Measurements from ENCODE around the gene AXDND1.
"Not testable (repeated sequence)": the region's sequence is repeated elsewhere in the genome, so short reads cannot be mapped to it uniquely, and the experiment has no call there.

Gene AXDND1

DNA sequence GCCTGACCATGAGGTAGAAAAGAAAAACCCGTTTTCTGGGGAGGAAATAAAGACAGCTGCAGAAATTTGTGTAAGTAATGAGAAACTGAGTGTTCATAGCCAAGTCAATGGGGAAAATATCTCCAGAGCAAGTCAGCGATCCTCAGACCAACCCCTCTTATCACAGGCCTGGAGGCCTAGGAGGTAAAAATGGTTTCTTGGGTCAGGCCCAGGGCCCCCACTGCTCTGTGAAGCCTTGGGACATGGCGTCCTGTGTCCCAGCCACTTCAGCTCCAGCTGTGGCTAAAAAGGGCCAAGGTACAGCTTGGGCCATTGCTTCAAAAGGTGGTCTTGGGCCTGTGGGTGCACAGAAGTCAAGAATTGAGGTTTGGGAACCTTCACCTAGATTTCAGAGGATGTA, 108.9 kb downstream of the AXDND1 start:
- no peak for DNase-seq

GRCh38 chr1:179476484-179476883, 110.7 kb downstream of the AXDND1 start:
- DNase-seq, result no peak

DNA sequence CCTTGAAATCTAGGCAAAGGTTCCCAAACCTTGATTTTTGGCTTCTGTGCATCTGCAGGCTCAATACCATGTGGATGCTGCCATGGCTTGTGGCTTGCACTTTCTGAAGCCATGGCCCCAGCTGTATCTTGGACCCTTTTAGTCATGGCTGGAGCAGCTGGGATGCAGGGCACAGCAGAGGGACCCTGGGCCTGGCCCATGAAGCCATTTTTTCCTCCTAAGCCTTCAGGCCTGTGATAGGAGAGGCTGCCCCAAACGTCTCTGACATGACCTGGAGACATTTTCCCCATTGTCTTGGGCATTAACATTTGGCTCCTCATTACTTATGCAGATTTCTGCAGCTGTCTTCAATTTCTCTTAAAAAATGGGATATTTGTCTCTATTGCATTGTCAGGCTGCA, 112.6 kb downstream of the AXDND1 start:
- no peak for DNase-seq

DNA sequence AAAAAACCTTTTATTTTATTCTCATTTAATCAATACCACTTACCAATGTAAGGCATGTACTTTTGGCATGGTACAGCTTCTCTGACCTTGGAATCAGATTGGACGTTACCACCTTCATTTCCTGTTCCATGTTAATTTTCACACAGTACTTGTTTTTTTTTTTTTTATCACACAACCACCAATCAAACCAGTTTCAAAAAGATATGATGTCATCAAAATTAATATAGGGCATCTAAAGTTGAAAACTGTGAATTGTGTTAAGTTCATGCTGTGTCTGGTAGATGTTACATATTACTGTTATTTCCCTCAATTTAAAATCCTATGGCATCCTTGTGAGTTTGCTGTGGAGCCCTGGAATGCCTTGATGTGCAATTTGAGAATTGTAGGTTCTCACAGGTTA, 124.8 kb downstream of the AXDND1 start:
- no peak for DNase-seq

- no peak for DNase-seq
Measured at GRCh38 chr1:179493323-179493722, 127.6 kb downstream of the AXDND1 start.

DNA sequence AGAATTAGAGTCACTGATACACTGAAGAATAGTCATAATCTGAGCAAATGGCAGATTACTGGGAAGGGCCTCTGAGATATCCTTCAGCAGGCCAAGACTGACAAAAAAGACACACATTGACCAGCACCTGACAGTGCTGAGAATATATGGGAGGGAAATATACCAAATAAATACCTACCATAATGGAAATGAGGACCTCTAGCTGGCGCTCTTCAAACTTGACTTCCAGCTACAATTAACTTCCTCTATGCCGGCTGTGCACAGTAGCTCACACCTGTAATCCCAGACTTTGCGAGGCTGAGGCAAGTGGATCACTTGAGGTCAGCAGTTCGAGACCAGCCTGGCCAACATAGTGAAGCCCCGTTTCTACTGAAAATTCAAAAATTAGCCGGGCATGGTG, 140.4 kb downstream of the AXDND1 start:
- no peak for DNase-seq

- no peak for DNase-seq
Measured at GRCh38 chr1:179509384-179509783, 143.6 kb downstream of the AXDND1 start.

GRCh38 chr1:179510038-179510437, 144.3 kb downstream of the AXDND1 start:
- DNase-seq, result no peak

DNA sequence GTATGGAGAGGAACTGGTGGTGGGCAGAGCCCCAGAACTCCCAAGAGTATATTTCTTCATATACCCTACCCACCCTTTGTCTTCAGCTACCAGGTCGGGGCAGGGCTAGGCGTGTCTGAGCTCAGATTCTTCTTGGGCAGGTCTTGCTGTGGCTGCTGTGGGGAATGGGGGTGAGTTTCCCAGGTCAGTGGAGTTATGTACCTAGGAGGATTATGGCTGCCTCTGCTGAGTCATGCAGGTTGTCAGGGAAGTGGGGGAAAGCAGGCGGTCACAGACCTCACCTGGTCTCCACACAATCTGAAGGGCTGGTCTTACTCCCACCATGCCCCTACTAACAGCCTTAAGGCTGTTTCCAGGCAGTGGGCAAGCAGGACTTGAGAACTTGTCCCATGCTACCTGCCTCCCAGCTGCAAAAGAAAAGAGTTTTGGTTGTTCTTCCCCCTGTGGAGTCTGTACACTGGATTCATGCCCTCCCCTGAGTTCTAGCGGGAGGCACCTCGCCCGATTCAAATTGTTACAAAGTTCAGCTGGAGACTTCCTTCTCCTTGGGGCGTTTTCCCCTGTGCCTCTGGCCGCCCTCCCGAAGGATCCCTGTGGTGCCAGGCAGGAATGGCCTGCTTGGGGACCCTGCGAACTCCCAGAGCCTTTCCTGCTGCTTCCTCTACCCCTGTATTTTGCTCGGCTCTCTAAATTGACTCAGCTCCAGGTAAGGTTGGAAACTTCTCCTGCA, 151.4 kb downstream of the AXDND1 start:
- no peak for DNase-seq

GRCh38 chr1:179518544-179518943, 152.8 kb downstream of the AXDND1 start:
- not testable (repeated sequence) for DNase-seq

GRCh38 chr1:179529482-179530195, 163.9 kb downstream of the AXDND1 start:
- DNase-seq, result no peak

DNA sequence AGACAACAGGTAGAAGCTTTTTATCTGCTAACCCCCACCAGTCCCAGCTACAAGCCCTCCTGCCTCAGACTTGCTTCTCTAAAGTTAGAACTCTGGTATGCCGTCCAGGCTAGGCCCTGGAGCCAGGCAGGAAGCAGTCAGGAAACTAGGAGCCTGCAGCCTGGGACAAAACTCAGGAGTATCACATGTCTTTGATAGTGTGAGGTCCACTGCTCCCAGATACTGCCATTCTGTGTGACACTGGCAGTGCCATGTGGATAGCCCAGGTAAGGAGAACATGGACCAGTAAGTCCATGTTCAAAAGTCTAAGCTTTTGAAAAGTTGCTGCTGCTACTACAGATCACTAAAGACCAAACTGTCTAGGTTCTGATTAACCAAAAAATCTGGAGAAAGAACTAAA, 164.6 kb downstream of the AXDND1 start:
- DNase-seq, result no peak

DNA sequence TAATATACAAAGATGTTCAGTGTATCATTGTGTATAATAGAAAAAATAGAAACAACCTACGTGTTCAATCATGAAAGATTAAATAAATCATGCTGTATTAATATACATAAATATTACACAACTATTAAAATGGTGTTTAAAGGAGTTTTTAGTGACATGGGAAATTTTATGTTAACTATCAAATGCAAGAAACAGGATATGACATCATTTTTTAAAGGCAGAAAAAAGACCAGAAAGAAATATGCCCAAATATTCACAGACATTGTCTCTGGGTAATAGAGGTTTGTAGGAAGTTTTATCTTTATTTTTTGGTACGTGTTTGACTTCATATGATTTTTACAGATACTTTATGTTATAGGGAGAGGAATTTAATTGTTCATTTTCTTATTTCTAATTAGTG, 176.0 kb downstream of the AXDND1 start:
- DNase-seq, result no peak

GRCh38 chr1:179545321-179545720, 179.6 kb downstream of the AXDND1 start:
- no peak for DNase-seq

- no peak for DNase-seq
Measured at GRCh38 chr1:179547021-179547535, 181.3 kb downstream of the AXDND1 start.

GRCh38 chr1:179548666-179549367, 183.0 kb downstream of the AXDND1 start:
- no peak for DNase-seq

DNA sequence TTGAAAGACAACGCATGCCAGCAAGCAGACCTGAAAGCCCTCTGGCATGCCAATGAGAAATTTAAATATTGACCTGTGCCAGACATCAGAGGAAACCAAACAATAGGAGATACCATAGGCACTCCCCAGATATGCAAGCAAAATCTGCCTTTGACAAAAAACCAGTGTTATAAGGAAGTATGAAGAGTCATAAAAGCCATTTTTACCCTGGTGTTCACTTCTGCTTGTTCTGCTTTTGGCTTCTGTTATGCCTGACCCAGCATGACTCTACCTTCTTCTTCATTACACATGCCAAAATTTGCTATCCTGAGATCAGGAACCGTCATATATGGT, 183.6 kb downstream of the AXDND1 start:
- DNase-seq, result no peak

DNA sequence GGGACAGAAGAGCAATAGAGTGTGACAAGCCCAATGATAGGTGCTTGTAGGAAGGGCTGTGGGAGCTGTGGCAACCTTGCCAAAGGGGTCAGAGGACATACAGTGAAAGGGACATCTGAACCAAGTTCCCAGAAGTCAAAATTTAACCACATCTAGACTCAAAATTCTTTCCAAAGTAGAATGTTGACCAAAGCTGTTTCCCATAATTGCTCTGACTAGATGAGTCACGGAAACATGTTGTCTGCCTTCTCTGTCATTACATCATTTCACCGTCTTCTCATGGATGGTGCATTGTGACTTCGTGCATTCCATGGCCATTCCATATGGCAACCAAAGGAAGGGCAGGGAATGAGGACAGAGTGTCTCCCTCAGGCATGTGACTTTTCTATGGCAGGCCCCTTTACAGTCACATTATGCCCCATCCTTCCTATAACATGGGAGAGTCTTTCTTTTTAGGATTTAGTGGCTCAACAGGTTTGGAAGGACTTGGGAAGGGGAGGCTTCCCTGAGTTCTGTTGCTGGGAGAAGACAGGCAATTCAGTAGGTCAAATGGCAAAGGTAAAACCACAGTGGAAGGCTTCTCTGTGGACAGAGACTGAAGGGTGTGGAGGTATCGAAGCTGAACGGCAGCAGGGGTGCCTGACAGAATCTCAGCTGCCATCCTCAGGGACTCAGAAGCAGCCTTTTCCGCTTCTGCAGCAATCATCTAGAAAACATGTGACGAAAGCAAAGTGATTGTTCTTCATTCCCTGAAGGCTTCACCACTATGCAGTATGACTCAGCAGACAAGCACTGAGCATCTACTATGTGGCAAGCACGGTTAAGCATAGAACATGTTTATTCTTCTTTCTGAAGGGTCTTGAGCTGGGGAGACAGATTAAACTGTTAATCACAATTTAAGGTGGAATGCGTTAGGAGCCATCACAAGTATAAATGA, 185.2 kb downstream of the AXDND1 start:
- no peak for DNase-seq

DNA sequence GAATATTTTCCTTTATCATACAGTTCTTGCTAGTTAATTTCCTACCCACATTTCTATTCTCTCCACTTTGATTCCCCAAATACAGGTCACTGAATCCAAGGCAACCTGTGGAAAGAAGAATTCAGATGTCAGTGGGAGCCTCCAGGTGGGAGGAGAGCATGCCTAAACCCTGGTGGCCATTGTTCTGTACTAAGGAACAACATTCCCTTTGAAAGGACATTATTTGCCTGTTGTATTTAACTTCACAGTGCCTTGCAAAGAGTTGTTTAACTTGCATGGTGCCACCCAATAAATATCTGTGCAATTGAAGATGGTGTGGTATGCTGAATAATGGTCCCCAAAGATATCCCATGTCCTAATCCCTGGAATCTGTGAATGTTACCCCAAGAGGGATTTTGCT, 188.7 kb downstream of the AXDND1 start:
- DNase-seq, result no peak

GRCh38 chr1:179558078-179558477, 192.3 kb downstream of the AXDND1 start:
- no peak for DNase-seq

DNA sequence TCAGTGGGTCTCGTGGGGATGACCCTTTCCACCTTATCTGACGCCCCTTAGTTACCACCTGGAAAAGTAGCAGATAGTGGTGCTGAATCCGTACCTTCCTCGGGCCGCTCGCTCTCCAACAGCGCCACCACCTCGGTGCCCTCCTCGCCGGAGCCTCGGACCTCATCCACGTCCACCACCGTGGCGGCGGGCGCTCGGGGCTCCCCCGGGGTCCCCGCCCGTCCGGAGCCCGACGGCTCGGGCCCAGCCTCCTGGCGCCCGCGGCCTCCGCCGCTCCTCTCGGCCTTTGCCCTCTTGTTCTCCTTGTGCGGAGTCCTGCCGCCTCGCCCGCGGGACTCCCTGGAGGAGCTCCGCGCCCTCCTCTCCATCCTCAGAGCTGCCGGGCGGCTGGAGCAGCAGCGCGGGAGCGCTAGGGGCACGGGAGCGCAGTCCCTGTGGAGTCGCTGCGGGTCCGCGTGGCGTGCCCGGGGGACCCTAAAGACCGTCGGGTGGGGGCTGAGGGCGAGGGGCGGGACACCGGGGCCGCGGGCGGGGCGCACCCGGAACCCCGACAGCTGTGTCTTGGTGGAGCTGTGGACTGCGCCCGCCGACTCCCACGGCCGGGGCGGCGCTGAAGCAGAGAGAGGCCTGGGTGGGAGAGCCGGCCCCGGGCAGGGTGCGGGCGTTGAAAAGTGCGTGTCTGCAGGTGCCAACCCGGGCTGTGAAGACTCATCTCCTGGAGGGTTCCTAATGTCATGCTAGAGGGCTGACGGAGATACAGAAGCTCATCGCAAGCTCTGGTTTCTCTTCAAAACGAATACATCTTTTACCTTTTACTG, 209.9 kb downstream of the AXDND1 start, which contains the start of gene NPHS2:
Gene NPHS2, minus strand, starts transcription at position 452 of the 818 bp plus-strand sequence. Its CDS starts 84 bp downstream, at position 368.
- DNase-seq, result no peak

GRCh38 chr1:179576509-179576908, 210.7 kb downstream of the AXDND1 start:
- DNase-seq, result no peak

All from NCI-H2171 (cell line).